Kidney (tissue), 14 donors: ENCODE data around the gene BTBD17. TPM values are rescaled to one million over a fixed set of nuclear protein-coding genes. Genes with fewer than 3 reads are reported as not detected.

Experiments used
- DNase-seq, 5 donors: peaks; one replicate each; pipeline ENCODE4 v3.0.0-alpha.2; 2013 to 2020
- FAIRE-seq: peaks from 2 replicates; lab custom pipeline; 2012; peaks lifted over from hg19 to GRCh38; lab: Jason Lieb, UNC
- H3K27ac ChIP-seq, 2 donors: one replicate each; pipeline ENCODE4 v1.7.0; 2013; ENCODE audit warnings: low read depth in 2 of 2, low read length in 2 of 2, inconsistent platforms in 1 of 2
- H3K27me3 ChIP-seq: one replicate; pipeline ENCODE4 v1.7.1; 2013; ENCODE audit warnings: low read length, inconsistent platforms; ENCODE audit not compliant: control insufficient read depth, insufficient read depth
- H3K36me3 ChIP-seq, 3 donors: one replicate each; pipeline versions ENCODE4 v1.7.0 to v1.7.1; 2013; ENCODE audit warnings: low read length in 3 of 3, control low read depth in 1 of 3, inconsistent platforms in 1 of 3; ENCODE audit not compliant: insufficient read depth in 3 of 3, control insufficient read depth in 2 of 3
- H3K4me1 ChIP-seq, 3 donors: one replicate each; pipeline versions ENCODE4 v1.7.0 to v1.7.1; 2013; ENCODE audit warnings: low read length in 3 of 3, inconsistent platforms in 1 of 3, low read depth in 1 of 3; ENCODE audit not compliant: control insufficient read depth in 2 of 3, insufficient read depth in 2 of 3
- H3K4me3 ChIP-seq, 3 donors: one replicate each; pipeline versions ENCODE4 v1.7.0 to v1.8.1; 2013; ENCODE audit warnings: low read length in 3 of 3, control low read depth in 1 of 3, inconsistent platforms in 1 of 3
- H3K9ac ChIP-seq, 3 donors: one replicate each; pipeline versions ENCODE4 v1.7.0 to v1.7.1; 2013; ENCODE audit warnings: low read length in 3 of 3, control low read depth in 1 of 3, inconsistent platforms in 1 of 3
- H3K9me3 ChIP-seq, 3 donors: one replicate each; pipeline versions ENCODE4 v1.7.0 to v1.7.1; 2013; ENCODE audit warnings: low read length in 3 of 3, control low read depth in 1 of 3, inconsistent platforms in 1 of 3; ENCODE audit not compliant: control insufficient read depth in 2 of 3, insufficient read depth in 1 of 3
- intact Hi-C: fragments of 100-400 bp; cut with DNase I; formaldehyde crosslinking; loops from one replicate; pipeline ENCODE4 v1.11.1; 2022
- polyA plus RNA-seq: library from polyadenylated mRNA; stranded (reverse); fragments of 350-450 nt; fragmentation: Illumina TruSeq; extraction: RNeasy Lipid Tissue Mini Kit (QIAGEN cat#74804); gene quantifications from one replicate; pipeline ENCODE4 v1.2.3, GENCODE V29; 2014; ENCODE audit warnings: low read depth, low replicate concordance; ENCODE audit not compliant: insufficient read depth
- total RNA-seq: library from RNA; stranded (reverse); fragmentation: NEBNext Ultra II Directional; extraction: Animal tissue kit (Norgen Biotek cat#: 25700); gene quantifications from one replicate; pipeline ENCODE4 v1.2.1, GENCODE V29; 2021
- TF ChIP-seq, protein P1 (sequence below): IDR thresholded peaks from 3 replicates; pipeline ENCODE4 v1.5.1; 2012; ENCODE audit warnings: mild to moderate bottlenecking, moderate library complexity, borderline replicate concordance; ENCODE audit not compliant: insufficient read depth; ENCODE audit errors: extremely low read depth
- donor health status: control.
- donor health status: control.
- donor health status: control.
- donor health status: control.
- donor health status: control.
- donor health status: DM: yes; HTN: yes; CAD: no.
- donor health status: Normal renal cell carcinoma (clear cell type).

Gene BTBD17
- total and polyA plus RNA-seq, 2 donors from 2014 or later, result not detected

DNA sequence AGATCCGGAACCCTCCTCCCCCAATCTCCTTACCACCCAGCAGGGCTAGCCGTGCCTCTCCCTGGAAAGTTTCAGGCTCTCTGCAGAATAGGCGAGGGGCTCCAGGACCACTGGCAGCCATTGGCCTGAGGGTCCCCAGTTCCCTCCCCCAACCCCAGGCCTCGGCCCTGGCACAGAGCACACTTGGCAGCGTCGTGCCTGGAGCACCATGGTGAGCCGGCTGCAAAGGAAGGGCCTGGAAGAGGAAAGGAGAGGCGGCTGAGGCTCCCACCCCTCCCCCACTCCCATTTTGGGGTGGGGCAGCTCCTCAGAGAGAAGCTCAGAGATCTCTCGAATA, 369 bp upstream of the BTBD17 start:
- Histone ChIP-seq H3K9ac (no peak overlapping the region), H3K4me1 (no peaks in the 10 kb centered on the region), H3K4me3 (no peak overlapping the region), H3K27ac (no peak overlapping the region), H3K27me3 (peaks cover 10% of the 10 kb centered on the region), H3K36me3 (no peaks in the 10 kb centered on the region), H3K9me3 (no peaks in the 10 kb centered on the region)
- FAIRE-seq, result no peak
- TF ChIP-seq, protein P1, sequence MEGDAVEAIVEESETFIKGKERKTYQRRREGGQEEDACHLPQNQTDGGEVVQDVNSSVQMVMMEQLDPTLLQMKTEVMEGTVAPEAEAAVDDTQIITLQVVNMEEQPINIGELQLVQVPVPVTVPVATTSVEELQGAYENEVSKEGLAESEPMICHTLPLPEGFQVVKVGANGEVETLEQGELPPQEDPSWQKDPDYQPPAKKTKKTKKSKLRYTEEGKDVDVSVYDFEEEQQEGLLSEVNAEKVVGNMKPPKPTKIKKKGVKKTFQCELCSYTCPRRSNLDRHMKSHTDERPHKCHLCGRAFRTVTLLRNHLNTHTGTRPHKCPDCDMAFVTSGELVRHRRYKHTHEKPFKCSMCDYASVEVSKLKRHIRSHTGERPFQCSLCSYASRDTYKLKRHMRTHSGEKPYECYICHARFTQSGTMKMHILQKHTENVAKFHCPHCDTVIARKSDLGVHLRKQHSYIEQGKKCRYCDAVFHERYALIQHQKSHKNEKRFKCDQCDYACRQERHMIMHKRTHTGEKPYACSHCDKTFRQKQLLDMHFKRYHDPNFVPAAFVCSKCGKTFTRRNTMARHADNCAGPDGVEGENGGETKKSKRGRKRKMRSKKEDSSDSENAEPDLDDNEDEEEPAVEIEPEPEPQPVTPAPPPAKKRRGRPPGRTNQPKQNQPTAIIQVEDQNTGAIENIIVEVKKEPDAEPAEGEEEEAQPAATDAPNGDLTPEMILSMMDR, result no peak
- DNase-seq, result peak in 1 of 5 donors; percentile 63
- intact Hi-C loops, result loop anchor here (10.0 kb wide), 1 partner anchor 57 kb away; no protein-coding TSS in a partner anchor

DNA sequence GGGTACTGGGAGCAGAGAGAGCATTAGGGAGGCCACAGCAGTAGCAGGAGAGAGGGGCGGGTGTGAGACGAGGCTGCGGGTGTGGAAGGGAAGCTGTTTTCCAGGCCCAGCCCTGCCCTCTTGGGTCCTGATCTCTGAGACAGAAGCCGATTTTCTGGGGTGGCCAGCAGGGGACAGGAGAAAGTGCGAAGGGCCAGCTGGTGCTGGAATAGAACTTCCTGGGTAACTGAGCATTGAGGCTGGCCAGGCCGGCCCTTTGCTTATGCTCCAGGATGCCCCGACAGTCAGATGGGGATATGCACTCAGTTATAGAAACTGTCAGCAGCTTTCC, 804 bp downstream of the BTBD17 start:
- Histone ChIP-seq H3K9ac (no peak overlapping the region), H3K36me3 (no peaks in the 10 kb centered on the region), H3K27ac (no peak overlapping the region), H3K4me1 (no peaks in the 10 kb centered on the region), H3K4me3 (no peak overlapping the region), H3K9me3 (no peaks in the 10 kb centered on the region), H3K27me3 (peaks cover 13% of the 10 kb centered on the region)
- TF ChIP-seq, protein P1, result no peak
- intact Hi-C loops, result loop anchor here (10.0 kb wide), 1 partner anchor 56 kb away; no protein-coding TSS in a partner anchor
- FAIRE-seq, result no peak
- no peak for DNase-seq

DNA sequence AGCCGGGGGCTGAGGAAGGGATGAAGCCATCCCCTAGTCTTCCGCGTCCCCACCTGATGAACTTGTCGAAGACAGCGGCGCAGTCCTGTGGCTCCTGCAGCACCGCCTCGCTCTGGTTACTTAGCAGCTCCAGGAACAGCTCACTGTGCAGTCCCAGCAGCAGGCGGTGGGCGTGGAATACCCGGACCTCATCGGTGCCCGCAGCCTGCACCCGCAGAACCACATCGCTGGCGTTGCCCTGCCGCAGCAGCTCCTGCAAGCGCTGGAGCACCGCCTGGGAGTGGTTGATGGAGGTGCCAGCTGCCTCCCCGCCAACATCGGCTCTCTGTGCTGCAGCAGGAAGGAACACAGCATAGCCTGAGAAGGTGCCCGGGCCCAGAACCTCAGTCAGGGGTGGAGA, 1.8 kb downstream of the BTBD17 start:
- Histone ChIP-seq H3K36me3 (no peaks in the 10 kb centered on the region), H3K27me3 (peaks cover 13% of the 10 kb centered on the region), H3K9ac (no peak overlapping the region), H3K27ac (no peak overlapping the region), H3K4me1 (no peaks in the 10 kb centered on the region), H3K9me3 (no peaks in the 10 kb centered on the region), H3K4me3 (no peak overlapping the region)
- intact Hi-C loops, result loop anchor here (10.0 kb wide), 1 partner anchor 55 kb away; no protein-coding TSS in a partner anchor
- DNase-seq (no peak), FAIRE-seq (no peak)
- TF ChIP-seq, protein P1, result no peak

DNA sequence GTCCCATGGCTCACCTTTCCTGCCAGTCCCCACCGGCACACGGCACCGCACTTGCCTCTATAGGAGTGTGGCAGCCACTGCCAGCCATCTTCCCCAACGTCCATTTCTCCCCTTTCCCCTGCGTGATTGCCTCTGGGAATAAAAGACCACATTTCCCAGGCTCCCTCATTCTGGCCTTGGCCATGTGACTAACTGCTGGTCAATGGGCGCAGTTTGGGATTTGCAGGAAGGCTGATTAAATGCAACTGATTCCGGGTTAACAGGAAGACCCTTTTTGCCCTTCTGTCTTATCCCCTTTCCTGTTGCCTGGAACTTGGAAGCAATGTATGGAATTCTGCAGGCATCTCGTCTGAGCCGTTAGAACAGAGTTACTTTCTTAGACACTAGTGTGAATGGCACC, 3.0 kb downstream of the BTBD17 start:
- Histone ChIP-seq H3K4me1 (no peaks in the 10 kb centered on the region), H3K27me3 (peaks cover 13% of the 10 kb centered on the region), H3K27ac (no peak overlapping the region), H3K36me3 (no peaks in the 10 kb centered on the region), H3K4me3 (no peak overlapping the region), H3K9ac (no peak overlapping the region), H3K9me3 (no peaks in the 10 kb centered on the region)
- DNase-seq (no peak), FAIRE-seq (no peak)
- TF ChIP-seq, protein P1, result no peak
- intact Hi-C loops, result no loop called here
